HFFc6 (cell line): ENCODE results near the gene CTNNBL1. TPM values are rescaled to one million over a fixed set of nuclear protein-coding genes. Genes with fewer than 3 reads are reported as not detected.

Experiments used
- DNase-seq: peaks from one replicate; pipeline ENCODE4 v3.0.0-alpha.2; 2018
- H3K27ac Mint-ChIP-seq: 2 replicates; pipeline ENCODE4 v1.8.0; 2020; ENCODE audit warnings: mild to moderate bottlenecking, mixed read lengths
- H3K27me3 Mint-ChIP-seq: 2 replicates; pipeline ENCODE4 v1.8.0; 2021; ENCODE audit warnings: mild to moderate bottlenecking, moderate library complexity, mixed read lengths; ENCODE audit not compliant: insufficient read depth
- H3K36me3 Mint-ChIP-seq: 2 replicates; pipeline ENCODE4 v1.8.0; 2021; ENCODE audit warnings: low read depth, mixed read lengths
- H3K4me1 Mint-ChIP-seq: 2 replicates; pipeline ENCODE4 v1.8.0; 2020; ENCODE audit warnings: low read depth, mixed read lengths
- H3K4me3 Mint-ChIP-seq: 2 replicates; pipeline ENCODE4 v1.8.0; 2020; ENCODE audit warnings: mild to moderate bottlenecking, moderate library complexity, mixed read lengths
- H3K9me3 Mint-ChIP-seq: 2 replicates; pipeline ENCODE4 v1.8.0; 2020; ENCODE audit warnings: mild to moderate bottlenecking, mixed read lengths
- total RNA-seq, 6 experiments: library from RNA; stranded (reverse); fragmentation: NEBNext Ultra II Directional; extraction: Animal tissue kit (Norgen Biotek cat#: 25700); gene quantifications; 2 replicates in 1 of 6; 3 replicates in 5 of 6; pipeline ENCODE4 v1.2.3, GENCODE V29; 2021
- TF ChIP-seq, protein P1 (sequence below): fragments of 200-600 bp; sonication (generic); IDR thresholded peaks from 2 replicates; pipeline ENCODE4 v1.5.0; 2021; ENCODE audit warnings: antibody characterized with exemption, mild to moderate bottlenecking

The CTNNBL1 gene
- total RNA-seq, 6 experiments from 2014 or later: 49.7 to 62.4 (median 59.5) TPM

DNA sequence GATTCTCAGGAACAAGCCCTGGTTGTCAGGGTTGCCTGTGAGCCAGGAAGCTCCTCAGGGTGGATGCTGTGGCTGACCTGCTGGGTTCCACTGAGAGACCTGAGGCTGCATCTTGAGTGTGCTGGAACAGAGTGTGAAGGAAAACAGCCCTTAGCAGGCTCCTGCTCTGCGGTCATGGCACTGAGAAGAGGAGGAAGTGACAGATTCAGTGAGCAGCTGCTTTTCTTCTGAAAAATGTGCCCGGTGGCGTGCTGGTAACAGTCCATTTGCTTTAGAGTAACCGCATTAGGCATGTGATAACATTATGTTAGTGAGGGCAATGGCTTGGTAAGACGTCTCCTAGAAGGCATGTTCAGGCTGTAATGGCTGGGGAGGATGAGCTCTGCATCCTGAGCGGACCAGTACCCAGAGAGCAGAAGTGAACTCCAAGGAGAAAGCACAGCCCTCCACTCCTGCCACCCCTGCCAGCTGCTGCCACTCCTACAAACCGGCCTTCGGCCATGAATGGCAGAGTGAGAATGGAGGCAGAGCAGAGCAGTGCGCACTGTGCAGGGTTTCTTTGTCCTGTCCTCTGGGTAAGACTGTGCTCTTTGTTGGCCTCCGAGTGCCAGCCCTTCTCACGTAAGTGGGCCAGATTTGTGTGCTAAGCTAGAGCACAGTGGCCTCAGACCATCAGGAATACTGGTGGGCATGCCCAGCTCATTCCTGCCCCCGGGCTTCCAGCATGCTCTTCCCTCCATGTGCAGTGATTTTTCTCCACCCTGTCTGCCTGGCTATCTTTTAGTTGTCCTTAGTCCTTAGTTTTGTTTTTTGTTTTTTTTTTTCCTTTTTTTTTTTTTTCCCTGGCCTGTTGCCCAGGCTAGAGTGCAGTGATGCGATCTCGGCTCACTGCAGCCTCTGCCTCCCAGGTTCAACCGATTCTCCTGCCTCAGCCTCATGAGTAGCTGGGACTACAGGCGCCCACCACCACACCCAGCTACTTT, 111.0 kb downstream of the CTNNBL1 start:
- Mint-ChIP-seq H3K27me3 (no peaks in the 10 kb centered on the region), H3K27ac (no peak overlapping the region), H3K4me1 (peaks cover 12% of the 10 kb centered on the region), H3K9me3 (no peaks in the 10 kb centered on the region), H3K4me3 (no peak overlapping the region), H3K36me3 (peaks cover 12% of the 10 kb centered on the region)
- no peak for DNase-seq
- TF ChIP-seq, protein P1, sequence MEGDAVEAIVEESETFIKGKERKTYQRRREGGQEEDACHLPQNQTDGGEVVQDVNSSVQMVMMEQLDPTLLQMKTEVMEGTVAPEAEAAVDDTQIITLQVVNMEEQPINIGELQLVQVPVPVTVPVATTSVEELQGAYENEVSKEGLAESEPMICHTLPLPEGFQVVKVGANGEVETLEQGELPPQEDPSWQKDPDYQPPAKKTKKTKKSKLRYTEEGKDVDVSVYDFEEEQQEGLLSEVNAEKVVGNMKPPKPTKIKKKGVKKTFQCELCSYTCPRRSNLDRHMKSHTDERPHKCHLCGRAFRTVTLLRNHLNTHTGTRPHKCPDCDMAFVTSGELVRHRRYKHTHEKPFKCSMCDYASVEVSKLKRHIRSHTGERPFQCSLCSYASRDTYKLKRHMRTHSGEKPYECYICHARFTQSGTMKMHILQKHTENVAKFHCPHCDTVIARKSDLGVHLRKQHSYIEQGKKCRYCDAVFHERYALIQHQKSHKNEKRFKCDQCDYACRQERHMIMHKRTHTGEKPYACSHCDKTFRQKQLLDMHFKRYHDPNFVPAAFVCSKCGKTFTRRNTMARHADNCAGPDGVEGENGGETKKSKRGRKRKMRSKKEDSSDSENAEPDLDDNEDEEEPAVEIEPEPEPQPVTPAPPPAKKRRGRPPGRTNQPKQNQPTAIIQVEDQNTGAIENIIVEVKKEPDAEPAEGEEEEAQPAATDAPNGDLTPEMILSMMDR: no peak

DNA sequence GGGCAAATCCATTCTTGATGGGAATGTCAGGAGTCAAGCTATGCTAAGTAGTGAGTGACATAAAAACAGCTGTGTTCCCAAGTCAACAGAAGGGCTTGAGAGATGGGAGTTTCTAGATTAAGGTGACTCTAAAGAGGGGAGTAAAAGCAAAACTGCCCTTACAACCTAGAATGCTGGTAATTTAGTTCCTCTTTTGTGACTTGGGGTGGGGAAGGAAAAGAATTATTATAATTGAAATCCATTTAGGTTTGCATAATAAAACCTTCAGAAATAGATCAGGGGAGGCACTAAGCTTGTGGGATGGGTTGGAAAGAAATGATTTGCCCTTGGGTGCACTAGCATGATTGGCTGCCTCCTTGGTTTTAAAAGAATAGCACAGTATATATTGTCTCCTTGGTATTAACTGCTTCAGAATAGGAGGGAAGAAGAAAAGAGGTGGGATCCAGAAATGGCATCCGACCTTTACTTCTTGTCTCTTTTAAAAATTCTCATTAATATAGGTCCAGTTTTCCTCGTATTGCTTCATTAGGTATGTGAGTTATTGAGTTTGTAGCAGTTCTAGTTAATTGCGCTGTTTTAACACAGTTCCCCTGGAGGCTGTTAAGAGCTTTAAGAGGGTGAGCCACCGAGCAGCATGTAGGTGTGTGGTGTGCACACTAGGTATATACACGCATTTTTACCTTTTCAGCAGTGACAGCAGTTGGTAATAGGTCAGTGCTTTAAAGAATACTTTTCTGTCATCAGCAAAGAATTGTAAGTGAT, 113.8 kb downstream of the CTNNBL1 start:
- Mint-ChIP-seq H3K4me1 (peaks cover 10% of the 10 kb centered on the region), H3K4me3 (no peak overlapping the region), H3K27ac (no peak overlapping the region), H3K9me3 (no peaks in the 10 kb centered on the region), H3K36me3 (peaks cover 12% of the 10 kb centered on the region), H3K27me3 (no peaks in the 10 kb centered on the region)
- no peak for DNase-seq
- TF ChIP-seq, protein P1: no peak

DNA sequence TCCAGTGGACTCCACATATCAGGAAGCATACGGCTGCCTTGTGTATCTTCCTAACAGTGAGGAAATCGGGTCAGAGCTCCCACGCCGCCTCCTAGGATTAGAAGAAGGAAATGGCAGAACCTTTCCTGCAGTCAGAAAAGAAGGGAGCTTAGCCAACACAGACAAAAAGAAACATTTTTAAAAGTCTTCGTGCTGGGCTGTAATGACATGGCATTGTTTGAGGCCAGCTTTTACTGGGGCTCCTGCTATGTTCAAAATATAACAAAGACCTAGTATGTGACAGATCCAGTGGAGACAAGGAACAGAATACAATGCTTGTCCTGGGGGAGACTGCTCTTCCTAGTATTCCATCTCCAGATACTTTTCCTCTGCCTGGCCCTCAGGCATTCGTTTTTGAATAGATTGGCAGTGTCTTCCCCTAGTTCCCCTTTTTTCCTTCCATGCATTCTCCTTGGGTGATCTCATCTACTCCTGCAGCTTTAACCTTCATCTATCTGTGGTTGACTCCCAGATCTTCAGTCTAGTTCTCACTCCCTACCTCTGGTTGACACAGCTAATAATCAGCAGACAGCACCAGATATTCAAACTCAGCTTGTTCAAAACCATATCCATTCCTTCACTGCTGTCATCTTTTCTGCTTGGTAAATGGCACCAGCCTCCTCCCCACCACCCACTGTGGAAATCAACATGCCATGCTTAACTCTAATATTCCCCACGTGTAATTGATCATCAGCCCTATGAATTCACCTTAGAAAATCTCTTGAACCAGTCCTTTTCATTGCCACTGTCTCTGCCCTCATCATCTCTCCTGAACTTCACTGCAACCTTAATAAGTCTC, 114.6 kb downstream of the CTNNBL1 start:
- TF ChIP-seq, protein P1: no peak
- DNase-seq: no peak
- Mint-ChIP-seq H3K27me3 (no peaks in the 10 kb centered on the region), H3K9me3 (no peaks in the 10 kb centered on the region), H3K4me3 (no peak overlapping the region), H3K36me3 (peaks cover 4% of the 10 kb centered on the region; the same call in 1 of the 2 replicates), H3K4me1 (peaks cover 2% of the 10 kb centered on the region; the same call in 1 of the 2 replicates), H3K27ac (no peak overlapping the region)

DNA sequence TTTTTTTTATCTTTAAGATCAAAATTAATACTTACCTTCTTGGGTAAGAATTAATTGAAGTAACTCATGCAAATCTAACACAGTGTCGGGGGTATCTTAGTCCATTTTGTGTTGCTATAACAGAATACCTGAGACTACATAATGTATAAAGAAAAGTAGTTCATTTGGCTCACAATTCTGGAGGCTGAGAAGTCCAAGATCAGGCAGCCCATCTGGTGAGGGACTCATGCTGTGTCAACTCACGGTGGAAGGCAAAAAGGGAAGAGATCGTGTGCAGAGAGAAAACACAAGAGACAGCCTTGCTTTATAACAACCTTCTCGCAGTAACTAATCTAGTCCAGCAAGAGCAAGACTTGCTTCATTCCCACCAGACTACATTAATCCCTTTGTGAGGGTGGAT, 116.2 kb downstream of the CTNNBL1 start:
- TF ChIP-seq, protein P1: no peak
- H3K4me3 Mint-ChIP-seq: no peak overlapping the region

DNA sequence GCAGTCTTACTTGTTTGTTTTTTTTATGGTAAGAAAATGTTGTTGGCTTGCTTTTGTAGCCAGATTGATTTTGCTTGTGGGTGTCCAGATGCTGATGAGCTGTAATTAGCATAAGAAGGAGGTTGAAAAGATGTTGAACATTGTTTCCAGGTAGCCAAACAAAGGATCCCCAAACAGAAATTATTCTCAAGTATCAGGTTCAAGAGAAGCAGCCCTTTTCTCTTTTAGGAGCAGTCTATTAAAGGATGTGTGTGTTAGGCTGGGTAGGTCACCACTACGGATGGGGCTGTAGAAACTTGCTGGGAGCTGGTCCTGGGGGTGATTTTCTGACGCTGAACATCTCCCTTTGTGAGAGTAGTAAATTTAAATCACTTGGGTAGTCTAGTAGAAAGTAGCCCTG, 122.2 kb downstream of the CTNNBL1 start:
- no peak overlapping the region for H3K4me3 Mint-ChIP-seq
- H3K27ac Mint-ChIP-seq: no peak overlapping the region
- DNase-seq: no peak
- no peaks in the 10 kb centered on the region; the same call in 1 of the 2 replicates for H3K36me3 Mint-ChIP-seq
- H3K9me3 Mint-ChIP-seq: no peaks in the 10 kb centered on the region
- H3K27me3 Mint-ChIP-seq: no peaks in the 10 kb centered on the region
- TF ChIP-seq, protein P1: no peak
- peaks cover 12% of the 10 kb centered on the region for H3K4me1 Mint-ChIP-seq

More for the DNA sequence above, 116.2 kb downstream of the CTNNBL1 start:
- Mint-ChIP-seq H3K27ac (no peak overlapping the region), H3K36me3 (peaks cover 4% of the 10 kb centered on the region; the same call in 1 of the 2 replicates), H3K4me1 (no peaks in the 10 kb centered on the region), H3K9me3 (no peaks in the 10 kb centered on the region), H3K27me3 (no peaks in the 10 kb centered on the region)
- DNase-seq: no peak
